SK-N-MC (cell line): ENCODE measurements around the gene TAS2R60.
"Not testable (repeated sequence)": the region's sequence is repeated elsewhere in the genome, so short reads cannot be mapped to it uniquely, and the experiment has no call there.

ENCODE experiments used
- DNase-seq: peaks from one replicate; pipeline ENCODE4 v3.0.0-alpha.2; 2011; ENCODE audit warnings: low read depth, low spot score
- H3K27ac ChIP-seq: fragments of 200-600 bp; sonication (generic); 2 replicates; pipeline ENCODE4 v1.5.1; 2016; ENCODE audit warnings: mixed run types
- H3K36me3 ChIP-seq: fragments of 200-600 bp; sonication (generic); 2 replicates; pipeline ENCODE4 v1.6.1; 2017; ENCODE audit warnings: antibody characterized with exemption, low read length, mixed read lengths; ENCODE audit not compliant: insufficient read depth
- H3K4me3 ChIP-seq: fragments of 200-600 bp; sonication (generic); 2 replicates; pipeline ENCODE4 v1.5.1; 2016
- H3K9ac ChIP-seq: fragments of 200-600 bp; sonication (generic); 2 replicates; pipeline ENCODE4 v1.8.0; 2017; ENCODE audit warnings: mixed run types, mixed read lengths; ENCODE audit not compliant: insufficient read length
- H3K9me3 ChIP-seq: fragments of 200-600 bp; sonication (generic); 2 replicates; pipeline ENCODE4 v1.6.1; 2017; ENCODE audit warnings: low read depth, mild to moderate bottlenecking, antibody characterized with exemption, low read length, moderate library complexity, mixed read lengths
- EZH2 ChIP-seq: fragments of 200-600 bp; sonication (generic); IDR thresholded peaks from one replicate; pipeline ENCODE4 v1.6.1; 2017; ENCODE audit warnings: antibody characterized with exemption
- FOXP2 ChIP-seq: optimal IDR thresholded peaks from 2 replicates; pipeline ENCODE3; 2011; ENCODE audit warnings: mild to moderate bottlenecking, moderate library complexity; ENCODE audit not compliant: insufficient read depth; ENCODE audit errors: extremely low read length, control extremely low read depth
- POLR2AphosphoS5 ChIP-seq: IDR thresholded peaks from 2 replicates; pipeline ENCODE4 v1.6.1; 2012; ENCODE audit warnings: mild to moderate bottlenecking, low read depth, low read length, borderline replicate concordance

Gene TAS2R60

GRCh38 chr7:143463957-143464356 is 20.7 kb downstream of the TAS2R60 start:
- no peaks in the 10 kb centered on the region for H3K9me3 ChIP-seq
- H3K4me3 ChIP-seq: no peak overlapping the region
- H3K9ac ChIP-seq: no peak overlapping the region
- TF ChIP-seq FOXP2 (no peak), POLR2AphosphoS5 (no peak), EZH2 (no peak)
- no peak overlapping the region for H3K27ac ChIP-seq
- no peaks in the 10 kb centered on the region for H3K36me3 ChIP-seq
- DNase-seq: no peak

GRCh38 chr7:143467724-143468123 is 24.5 kb downstream of the TAS2R60 start:
- Histone ChIP-seq H3K9me3 (no peaks in the 10 kb centered on the region), H3K36me3 (no peaks in the 10 kb centered on the region), H3K27ac (no peak overlapping the region), H3K4me3 (no peak overlapping the region), H3K9ac (no peak overlapping the region)
- no peak for DNase-seq
- TF ChIP-seq EZH2 (no peak), POLR2AphosphoS5 (no peak), FOXP2 (no peak)

GRCh38 chr7:143472071-143472689 is 28.9 kb downstream of the TAS2R60 start:
- H3K9ac ChIP-seq, H3K9me3 ChIP-seq, H3K27ac ChIP-seq, H3K4me3 ChIP-seq, DNase-seq, H3K36me3 ChIP-seq: not testable (repeated sequence)

- H3K27ac ChIP-seq: no peak within 1 kb of the TSS
- no peak for DNase-seq
- no peak within 1 kb of the TSS for H3K4me3 ChIP-seq
- no peaks in the 10 kb centered on the region for H3K9me3 ChIP-seq
- H3K36me3 ChIP-seq: no peaks in the 10 kb centered on the region
- TF ChIP-seq FOXP2: no peak
- no peak for TF ChIP-seq EZH2
- no peak for TF ChIP-seq POLR2AphosphoS5
- H3K9ac ChIP-seq: no peak within 1 kb of the TSS
Measured at GRCh38 chr7:143477501-143478150, 34.4 kb downstream of the TAS2R60 start, which contains the start of gene TAS2R41. TSS of gene TAS2R41 (plus strand) at chr7:143477873. CDS start at chr7:143477873, 0 bp downstream.

GRCh38 chr7:143479055-143479766 is 36.0 kb downstream of the TAS2R60 start:
- H3K9ac ChIP-seq: no peak overlapping the region
- no peaks in the 10 kb centered on the region for H3K36me3 ChIP-seq
- no peak overlapping the region for H3K27ac ChIP-seq
- no peaks in the 10 kb centered on the region for H3K9me3 ChIP-seq
- no peak for DNase-seq
- no peak for TF ChIP-seq POLR2AphosphoS5
- TF ChIP-seq FOXP2: no peak
- no peak for TF ChIP-seq EZH2
- H3K4me3 ChIP-seq: no peak overlapping the region

GRCh38 chr7:143480501-143480900 is 37.2 kb downstream of the TAS2R60 start:
- TF ChIP-seq POLR2AphosphoS5: no peak
- TF ChIP-seq FOXP2: no peak
- TF ChIP-seq EZH2: no peak
- Histone ChIP-seq H3K27ac (no peak overlapping the region), H3K9ac (no peak overlapping the region), H3K36me3 (no peaks in the 10 kb centered on the region), H3K4me3 (no peak overlapping the region), H3K9me3 (no peaks in the 10 kb centered on the region)
- no peak for DNase-seq

- no peaks in the 10 kb centered on the region for H3K36me3 ChIP-seq
- no peak overlapping the region for H3K4me3 ChIP-seq
- H3K9me3 ChIP-seq: no peaks in the 10 kb centered on the region
- H3K27ac ChIP-seq: no peak overlapping the region
- no peak overlapping the region for H3K9ac ChIP-seq
- no peak for DNase-seq
- TF ChIP-seq POLR2AphosphoS5 (no peak), FOXP2 (no peak), EZH2 (no peak)
Measured at GRCh38 chr7:143484119-143484518, 40.9 kb downstream of the TAS2R60 start.

- Histone ChIP-seq H3K9ac (no peak overlapping the region), H3K9me3 (no peaks in the 10 kb centered on the region), H3K36me3 (no peaks in the 10 kb centered on the region), H3K27ac (no peak overlapping the region), H3K4me3 (no peak overlapping the region)
- DNase-seq: no peak
- TF ChIP-seq FOXP2: no peak
- no peak for TF ChIP-seq EZH2
- TF ChIP-seq POLR2AphosphoS5: no peak
Measured at GRCh38 chr7:143485094-143485493, 41.8 kb downstream of the TAS2R60 start.
